HG02678 (cell line): ENCODE measurements around the gene PLAC8L1.

Source experiments
- ATAC-seq: cut with Tn5 transposase; IDR thresholded peaks from one replicate; pipeline ENCODE4 v1.9.1; 2021; ENCODE audit warnings: mild to moderate bottlenecking, moderate library complexity; ENCODE audit not compliant: unreplicated experiment

Gene PLAC8L1

GRCh38 chr5:146047396-146047795, 58.0 kb downstream of the PLAC8L1 start:
- no peak for ATAC-seq

GRCh38 chr5:146043722-146044121, 61.7 kb downstream of the PLAC8L1 start:
- no peak for ATAC-seq

- no peak for ATAC-seq
Observed at GRCh38 chr5:146042628-146043279, 62.6 kb downstream of the PLAC8L1 start.

- peak; percentile 72 for ATAC-seq
Observed at GRCh38 chr5:146041180-146041789, 64.1 kb downstream of the PLAC8L1 start.

GRCh38 chr5:146040527-146040926, 64.8 kb downstream of the PLAC8L1 start:
- no peak for ATAC-seq

- no peak for ATAC-seq
Observed at GRCh38 chr5:146039420-146039819, 66.0 kb downstream of the PLAC8L1 start.

- ATAC-seq: no peak
Observed at GRCh38 chr5:146034605-146035004, 70.8 kb downstream of the PLAC8L1 start.
